Gastroesophageal sphincter (tissue), 4 donors: ENCODE data around the gene DNM3. TPM values are rescaled to one million over a fixed set of nuclear protein-coding genes. Genes with fewer than 3 reads are reported as not detected.

Experiments used
- ATAC-seq: fragments of 150-250 bp; one replicate; pipeline ENCODE4 v1.9.1; 2016; ENCODE audit warnings: mild to moderate bottlenecking, moderate library complexity
- H3K27ac ChIP-seq, 4 donors: fragments of 200-600 bp; sonication (generic) in 3 of 4; 1 replicate in 3 of 4; 2 replicates in 1 of 4; pipeline ENCODE4 v1.5.1; 2016 to 2019
- H3K27me3 ChIP-seq: fragments of 200-600 bp; sonication (generic); one replicate; pipeline ENCODE4 v1.5.1; 2019
- H3K36me3 ChIP-seq, 2 donors: fragments of 200-600 bp; sonication (generic); one replicate each; pipeline ENCODE4 v1.5.1; 2019; ENCODE audit warnings: control low read depth in 1 of 2
- H3K4me1 ChIP-seq, 3 donors: fragments of 200-600 bp; sonication (generic); 1 replicate in 2 of 3; 2 replicates in 1 of 3; pipeline ENCODE4 v1.5.1; 2016 to 2019; ENCODE audit warnings: control low read depth in 2 of 3
- H3K4me3 ChIP-seq, 2 donors: fragments of 200-600 bp; sonication (generic); one replicate each; pipeline ENCODE4 v1.5.1; 2019; ENCODE audit warnings: mild to moderate bottlenecking in 1 of 2, moderate library complexity in 1 of 2
- H3K9me3 ChIP-seq, 3 donors: fragments of 200-600 bp; sonication (generic); one replicate each; pipeline ENCODE4 v1.5.1; 2017 to 2019; ENCODE audit warnings: control low read depth in 2 of 3
- CTCF ChIP-seq, 4 experiments: fragments of 200-600 bp in 2 of 4; fragments of 450-650 bp in 2 of 4; sonication (generic) in 1 of 4; IDR thresholded peaks; one replicate each; pipeline ENCODE4 v1.5.1; 2017 to 2019; ENCODE audit warnings: antibody characterized with exemption in 4 of 4, mild to moderate bottlenecking in 2 of 4, moderate library complexity in 2 of 4
- EP300 ChIP-seq: sonication (generic); formaldehyde crosslinking; IDR thresholded peaks from one replicate; pipeline ENCODE4 v1.6.1; 2017; ENCODE audit warnings: antibody characterized with exemption, mild to moderate bottlenecking
- POLR2A ChIP-seq, 2 donors: fragments of 450-650 bp; IDR thresholded peaks; one replicate each; pipeline ENCODE4 v1.6.1; 2017; ENCODE audit warnings: antibody characterized with exemption in 2 of 2, mild to moderate bottlenecking in 2 of 2, moderate library complexity in 1 of 2
- POLR2AphosphoS5 ChIP-seq: sonication (generic); formaldehyde crosslinking; IDR thresholded peaks from one replicate; pipeline ENCODE4 v1.6.1; 2017; ENCODE audit warnings: antibody characterized with exemption
- WGBS, 2 donors: methylation state at CpG; one replicate each; pipeline ENCODE4 v1.1.5; 2018; ENCODE audit warnings: low coverage in 1 of 2; 5-methylcytosine and 5-hydroxymethylcytosine counted together
- total RNA-seq, 4 donors: library from RNA; depleted of rRNA; stranded (reverse); fragments of >200 nt; gene quantifications; one replicate each; pipeline ENCODE4 v1.1.0, GENCODE V29; 2016

DNM3 gene
- total RNA-seq, 4 donors from 2014 or later = 1.9 to 5.0 (median 3.9) TPM

DNA sequence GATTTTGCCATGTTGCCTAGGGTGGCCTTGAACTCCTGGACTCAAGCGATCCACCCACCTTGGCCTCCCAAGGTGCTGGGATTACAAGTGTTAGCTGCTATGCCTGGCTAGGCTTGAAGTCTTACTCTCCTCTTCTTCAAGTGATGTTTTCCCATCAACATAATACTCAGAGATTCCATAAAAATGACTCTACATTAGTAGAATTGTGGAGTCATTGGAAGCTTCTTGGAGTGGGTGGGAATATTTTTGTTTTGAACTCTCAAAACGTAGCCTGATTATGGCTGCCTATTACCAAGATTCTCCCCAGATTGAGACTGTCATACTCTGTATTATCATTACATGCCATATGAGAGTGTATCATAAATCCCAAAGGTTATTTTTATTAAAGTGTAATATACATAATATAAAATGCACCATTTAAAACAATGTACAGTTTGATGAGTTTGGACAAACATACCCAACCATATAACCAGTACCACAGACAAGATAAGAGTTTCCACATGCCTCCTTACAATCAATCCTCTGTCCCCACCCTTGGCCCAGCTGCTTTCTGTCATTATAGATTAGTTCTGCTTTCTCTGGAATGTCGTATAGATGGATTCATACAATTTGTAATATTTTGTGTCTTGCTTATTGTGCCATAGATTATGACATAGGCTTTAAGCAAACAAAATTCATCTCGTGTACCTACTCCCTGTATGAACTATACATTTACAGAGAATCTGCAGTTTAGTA lies 8.0 kb upstream of the DNM3 start:
- 56 to 72% methylated on average over 3 to 4 of the region's 4 CpGs for WGBS, 2 donors
- no peak for TF ChIP-seq POLR2AphosphoS5
- TF ChIP-seq EP300 = no peak
- TF ChIP-seq CTCF (IDR thresholded peaks at IDR 0.05) = no peak
- no peak for TF ChIP-seq POLR2A (IDR thresholded peaks at IDR 0.05)
- Histone ChIP-seq H3K9me3 (no peaks in the 10 kb centered on the region), H3K27ac (no peak overlapping the region), H3K4me1 (no peaks in the 10 kb centered on the region), H3K4me3 (no peak overlapping the region), H3K36me3 (no peaks in the 10 kb centered on the region), H3K27me3 (no peaks in the 10 kb centered on the region)
- no peak for ATAC-seq

GRCh38 chr1:171834821-171835220 lies 6.5 kb upstream of the DNM3 start:
- no peaks in the 10 kb centered on the region for H3K27me3 ChIP-seq
- no peaks in the 10 kb centered on the region for H3K4me1 ChIP-seq
- H3K36me3 ChIP-seq = no peaks in the 10 kb centered on the region
- no peak overlapping the region for H3K27ac ChIP-seq
- no peak for ATAC-seq
- no peak overlapping the region for H3K4me3 ChIP-seq
- WGBS, 2 donors = 78 to 100% methylated on average over 1 to 2 of the region's 2 CpGs
- TF ChIP-seq EP300 (no peak), POLR2A (IDR thresholded peaks at IDR 0.05) (no peak), CTCF (IDR thresholded peaks at IDR 0.05) (no peak), POLR2AphosphoS5 (no peak)
- H3K9me3 ChIP-seq = no peaks in the 10 kb centered on the region

DNA sequence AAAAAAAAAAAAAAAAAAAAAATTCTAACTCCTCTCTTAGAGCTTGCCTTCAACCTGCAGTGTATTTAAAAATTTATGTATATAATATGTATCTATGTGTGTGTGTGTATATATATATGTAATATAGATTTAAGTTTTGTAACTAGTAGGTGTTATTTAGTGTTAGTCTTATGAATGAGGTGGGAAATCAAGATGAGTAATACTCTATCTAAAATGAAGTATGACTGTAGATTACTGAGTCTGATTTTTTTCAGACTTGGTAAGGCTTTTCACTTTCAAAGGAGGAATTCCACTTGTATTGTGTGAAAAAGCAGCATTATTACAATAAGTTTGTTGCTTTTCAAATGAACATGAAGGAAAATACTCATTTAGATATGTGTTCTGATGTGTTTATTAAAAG lies 5.4 kb upstream of the DNM3 start:
- no peak for ATAC-seq
- TF ChIP-seq EP300 (no peak), CTCF (IDR thresholded peaks at IDR 0.05) (no peak), POLR2A (IDR thresholded peaks at IDR 0.05) (no peak), POLR2AphosphoS5 (no peak)
- H3K4me1 ChIP-seq = no peaks in the 10 kb centered on the region
- H3K36me3 ChIP-seq = no peaks in the 10 kb centered on the region
- no peak overlapping the region for H3K27ac ChIP-seq
- H3K27me3 ChIP-seq = no peaks in the 10 kb centered on the region
- H3K9me3 ChIP-seq = no peaks in the 10 kb centered on the region
- H3K4me3 ChIP-seq = no peak overlapping the region

- Histone ChIP-seq H3K27ac (peak overlapping the region in 3 of 4 donors; percentile 78 to 86 (median 79)), H3K27me3 (no peaks in the 10 kb centered on the region), H3K9me3 (no peaks in the 10 kb centered on the region), H3K4me1 (peaks cover 0 to 16% (median 0%) of the 10 kb centered on the region in 3 donors), H3K36me3 (no peaks in the 10 kb centered on the region), H3K4me3 (peak overlapping the region; percentile 39 to 86)
- TF ChIP-seq POLR2AphosphoS5 (no peak), CTCF (IDR thresholded peaks at IDR 0.05) (no peak), EP300 (no peak), POLR2A (IDR thresholded peaks at IDR 0.05) (no peak)
- ATAC-seq = no peak
- WGBS, 2 donors = 0 to 2% methylated on average over 9 to 10 of the region's 40 CpGs
Observed at GRCh38 chr1:171841931-171842761, 848 bp downstream of the DNM3 start.

GRCh38 chr1:171844381-171844780 lies 3.1 kb downstream of the DNM3 start:
- no peaks in the 10 kb centered on the region for H3K9me3 ChIP-seq
- ATAC-seq = no peak
- TF ChIP-seq POLR2AphosphoS5 (no peak), POLR2A (IDR thresholded peaks at IDR 0.05) (no peak), CTCF (IDR thresholded peaks at IDR 0.05) (no peak)
- H3K27ac ChIP-seq = no peak overlapping the region
- no peaks in the 10 kb centered on the region for H3K27me3 ChIP-seq
- H3K4me1 ChIP-seq = peaks cover 0 to 16% (median 0%) of the 10 kb centered on the region in 3 donors
- no peaks in the 10 kb centered on the region for H3K36me3 ChIP-seq
- no peak overlapping the region for H3K4me3 ChIP-seq
- WGBS, 2 donors = 70 to 80% methylated on average over 2 of the region's 2 CpGs
